COLO829 (cell line): ENCODE data around the gene GXYLT2.

ENCODE experiments used
- DNase-seq: peaks from one replicate; pipeline ENCODE4 v3.0.0; 2012; ENCODE audit warnings: low spot score

GXYLT2 gene

DNA sequence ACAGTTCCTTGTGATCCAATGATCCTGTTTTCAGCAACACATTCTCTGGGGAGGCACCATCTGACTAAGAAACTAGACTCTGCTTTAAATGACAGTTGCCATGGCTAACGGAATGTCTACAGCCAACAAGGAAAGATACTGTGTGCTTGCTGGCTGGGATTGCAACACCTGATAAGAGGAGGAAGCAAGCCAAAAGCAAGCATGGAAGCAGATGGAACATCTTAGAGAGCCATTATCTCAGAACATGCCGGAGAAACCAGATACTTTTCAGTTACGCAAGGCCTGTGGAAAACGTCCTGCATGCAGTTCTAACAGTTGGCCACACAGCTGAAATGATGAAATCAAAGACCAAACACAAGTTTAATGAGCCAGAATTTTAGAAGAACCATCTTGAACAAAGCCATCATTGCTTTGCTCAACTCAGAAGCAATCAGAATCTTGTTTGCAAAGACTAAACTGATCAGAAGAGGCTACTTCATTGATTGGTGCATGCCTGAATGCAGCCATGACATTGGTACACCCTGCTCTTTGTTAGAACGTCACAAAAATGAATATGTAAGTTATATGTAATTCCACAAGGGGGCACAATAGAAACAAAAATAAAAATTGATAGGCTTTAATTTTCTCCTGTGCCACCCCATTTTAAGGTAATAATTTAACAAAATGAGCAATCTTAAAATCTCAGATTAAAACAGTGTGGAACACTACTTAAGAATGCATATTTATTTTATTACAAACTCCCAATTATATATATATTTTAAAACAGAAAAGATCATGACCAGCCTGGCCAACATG, 50.8 kb downstream of the GXYLT2 start:
- DNase-seq: peak; percentile 79

DNA sequence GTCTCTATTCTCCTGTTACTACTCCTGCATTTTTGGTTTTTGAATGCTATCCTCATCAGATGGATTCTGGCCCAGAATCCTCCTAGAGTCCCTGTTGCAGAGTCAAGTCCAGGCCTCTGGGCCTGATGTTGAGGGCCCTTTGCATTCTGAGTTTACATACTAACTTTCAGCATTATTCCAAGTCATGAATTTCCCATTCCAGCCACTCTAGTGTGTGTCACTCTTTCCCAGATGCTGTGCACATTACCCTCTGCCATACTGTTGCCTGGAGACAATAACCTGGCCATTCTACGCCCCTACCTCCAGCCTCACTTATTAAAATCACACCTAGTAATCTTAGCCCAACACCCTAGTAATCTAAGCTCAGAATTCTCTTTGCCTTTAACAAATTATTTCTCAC, 53.4 kb downstream of the GXYLT2 start:
- DNase-seq: no peak

DNA sequence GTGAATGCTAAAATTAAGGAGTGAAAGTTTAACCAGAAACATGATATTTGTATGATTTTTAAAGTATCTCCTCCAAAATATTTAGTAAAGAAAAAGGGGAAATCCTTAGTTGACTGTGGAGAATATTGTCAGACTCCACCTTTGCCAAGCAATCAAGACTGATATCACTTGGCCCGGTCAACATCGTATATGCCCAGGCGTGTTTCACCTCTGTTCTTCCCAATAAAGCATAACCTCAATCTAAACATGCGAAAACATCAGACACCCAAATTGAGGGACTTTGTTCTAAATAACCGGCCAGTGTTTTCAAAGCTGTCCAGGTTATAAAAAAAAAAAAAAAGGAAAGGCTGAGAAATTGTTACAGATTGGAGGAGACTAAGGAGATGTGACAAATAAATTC, 54.6 kb downstream of the GXYLT2 start:
- DNase-seq: no peak

DNA sequence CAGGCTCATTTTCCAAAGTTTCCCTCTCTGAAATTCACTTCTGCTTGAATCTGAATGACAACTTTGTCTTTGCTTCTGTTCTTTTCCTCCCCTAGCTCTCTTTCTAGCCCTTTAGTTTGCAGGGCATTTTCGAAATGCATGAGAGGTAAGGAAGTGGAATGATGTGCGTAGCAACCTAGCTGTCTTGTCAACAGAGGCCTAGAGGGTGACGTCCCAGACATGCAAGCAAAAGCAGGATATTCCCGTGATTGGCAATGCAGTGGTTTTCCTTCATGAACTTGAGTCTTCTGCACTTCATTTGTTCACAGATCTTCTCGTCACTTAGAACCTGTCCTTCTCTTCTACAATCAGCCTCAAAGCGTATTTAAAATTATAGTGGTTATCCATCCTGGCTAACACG, 56.9 kb downstream of the GXYLT2 start:
- DNase-seq: no peak

DNA sequence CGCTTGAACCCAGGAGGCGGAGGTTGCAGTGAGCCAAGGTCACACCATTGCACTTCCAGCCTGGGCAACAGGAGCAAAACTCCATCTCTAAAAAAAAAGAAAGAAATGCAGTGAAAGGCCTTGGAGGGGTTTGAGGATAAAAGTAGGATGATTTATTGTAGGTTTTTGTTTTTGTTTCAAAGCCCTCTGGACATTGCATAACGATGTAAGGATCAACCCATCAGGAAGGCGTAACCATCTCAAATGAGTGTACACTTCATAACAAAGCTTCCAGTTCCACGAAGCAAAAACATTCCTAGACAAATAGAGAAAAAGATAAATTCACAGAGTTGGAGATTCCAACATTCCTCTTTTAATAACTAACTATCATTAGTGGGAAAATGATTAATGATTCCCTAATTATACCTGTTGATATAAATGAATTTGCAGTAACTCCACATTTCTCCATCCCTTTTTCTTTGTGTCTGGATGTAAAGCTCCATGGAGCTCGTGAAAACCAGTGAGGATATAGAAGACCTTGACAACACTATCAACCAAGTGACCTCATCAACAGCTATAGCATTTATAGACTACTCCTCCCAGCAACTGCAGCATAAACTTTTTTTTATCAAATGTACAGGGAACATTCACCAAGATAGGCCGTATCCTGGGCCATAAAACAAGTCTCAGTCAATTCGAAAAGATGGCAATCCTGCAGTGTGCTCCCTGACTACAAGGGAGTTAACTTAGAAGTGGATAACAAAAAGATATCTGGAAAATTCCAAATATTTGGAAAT, 60.1 kb downstream of the GXYLT2 start:
- no peak for DNase-seq

DNA sequence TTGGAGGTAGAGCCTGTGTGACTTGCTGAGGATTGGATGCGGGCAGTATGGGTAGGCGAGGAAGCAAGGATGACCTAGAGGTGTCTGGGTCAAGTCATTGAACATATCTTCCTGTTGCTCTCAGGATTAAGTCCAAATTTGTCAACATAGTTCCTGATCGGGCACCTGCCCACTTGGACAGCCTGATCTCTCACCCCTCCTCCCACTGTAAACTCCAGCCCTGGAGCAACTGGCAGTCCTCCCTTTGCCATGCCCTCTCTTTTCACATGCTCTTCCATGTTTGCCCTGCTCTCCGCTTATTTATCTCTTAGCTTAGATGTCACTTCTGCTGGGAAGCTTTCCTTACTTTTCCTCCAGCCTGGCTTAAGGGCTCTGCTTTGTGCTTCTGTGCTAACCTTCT, 61.2 kb downstream of the GXYLT2 start:
- no peak for DNase-seq

DNA sequence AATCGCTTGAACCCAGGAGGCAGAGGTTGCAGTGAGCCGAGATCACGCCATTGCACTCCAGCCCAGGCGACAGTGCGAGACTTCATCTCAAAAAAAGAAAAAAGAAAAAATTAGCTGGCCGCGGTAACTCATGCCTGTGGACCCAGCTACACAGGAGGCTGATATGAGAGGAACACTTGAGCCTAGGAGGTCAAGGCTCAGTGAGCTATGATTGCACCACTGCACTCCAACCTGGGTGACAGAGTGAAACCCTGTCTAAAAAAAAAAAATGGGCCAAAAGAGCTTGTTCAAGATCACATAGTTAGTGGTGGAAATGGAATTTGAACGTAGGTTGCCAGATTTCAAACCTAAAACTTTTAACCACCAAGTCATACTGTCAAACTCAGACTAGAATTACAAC, 62.5 kb downstream of the GXYLT2 start:
- no peak for DNase-seq

DNA sequence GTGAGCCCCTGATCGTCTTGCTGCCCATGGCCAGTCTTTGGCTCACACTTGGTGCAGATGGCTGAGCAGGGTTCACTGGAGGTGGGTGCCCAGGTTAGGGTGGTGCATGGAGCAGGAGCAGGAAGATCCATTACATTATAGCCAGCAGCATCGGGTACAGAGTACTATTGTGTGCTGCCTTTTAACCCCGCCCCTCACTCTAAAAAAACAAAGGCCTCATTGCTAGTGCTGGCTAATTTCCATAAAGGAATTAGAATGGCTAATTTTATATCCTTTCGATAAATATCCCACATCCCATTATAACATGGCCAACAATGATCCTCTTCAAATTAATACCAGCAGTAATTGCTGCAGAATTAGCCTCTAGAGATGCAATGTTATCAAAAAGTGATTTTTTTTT, 63.0 kb downstream of the GXYLT2 start:
- peak; percentile 82 for DNase-seq

DNA sequence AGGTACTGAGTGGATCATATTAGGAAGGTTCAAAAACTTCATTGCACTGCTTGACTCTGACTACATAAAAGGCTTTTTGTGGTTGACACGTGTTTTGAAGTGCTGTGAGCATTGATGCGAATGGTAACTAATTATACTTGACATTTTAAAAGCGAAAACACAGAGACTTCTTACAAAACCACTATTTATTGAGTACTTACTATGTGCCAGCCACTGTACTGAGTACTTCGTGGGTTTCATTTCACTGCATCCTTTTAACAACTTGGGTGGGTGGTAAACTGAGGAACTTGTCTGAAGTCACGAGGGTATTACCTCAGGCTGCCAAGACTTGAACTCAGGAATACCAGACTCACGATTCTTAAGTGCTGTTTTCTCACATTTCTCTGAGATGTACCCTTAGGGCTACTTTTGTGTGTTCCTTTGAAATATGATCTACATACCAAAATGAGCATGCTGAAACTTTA, 63.4 kb downstream of the GXYLT2 start:
- peak; percentile 67 for DNase-seq

DNA sequence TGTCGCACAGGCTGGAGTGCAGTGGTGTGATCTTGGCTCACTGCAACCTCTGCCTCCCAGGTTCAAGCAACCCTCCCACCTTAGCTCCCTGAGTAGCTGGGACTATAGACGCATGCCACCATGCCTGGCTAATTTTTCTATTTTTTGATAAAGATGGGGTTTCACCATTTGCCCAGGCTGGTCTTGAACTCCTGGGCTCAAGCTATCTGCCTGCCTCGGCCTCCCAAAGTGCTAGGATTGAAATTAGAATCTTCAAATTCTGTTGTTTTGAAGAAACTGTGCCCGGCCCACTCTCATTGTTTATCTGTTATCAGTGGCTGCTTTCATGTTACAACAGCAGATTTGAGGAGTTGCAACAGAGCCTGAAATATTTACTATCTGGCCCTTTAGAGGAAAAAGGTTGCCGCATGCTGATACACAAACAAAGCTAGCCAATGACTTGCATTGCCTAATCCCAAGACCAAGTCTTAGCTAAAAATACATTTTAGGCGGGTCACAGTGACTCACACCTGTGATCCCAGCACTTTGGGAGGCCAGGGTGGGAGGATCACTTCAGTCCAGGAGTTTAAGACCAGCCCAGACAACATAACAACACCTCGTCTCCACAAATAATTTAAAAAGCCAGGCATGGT, 65.6 kb downstream of the GXYLT2 start:
- DNase-seq: no peak

DNA sequence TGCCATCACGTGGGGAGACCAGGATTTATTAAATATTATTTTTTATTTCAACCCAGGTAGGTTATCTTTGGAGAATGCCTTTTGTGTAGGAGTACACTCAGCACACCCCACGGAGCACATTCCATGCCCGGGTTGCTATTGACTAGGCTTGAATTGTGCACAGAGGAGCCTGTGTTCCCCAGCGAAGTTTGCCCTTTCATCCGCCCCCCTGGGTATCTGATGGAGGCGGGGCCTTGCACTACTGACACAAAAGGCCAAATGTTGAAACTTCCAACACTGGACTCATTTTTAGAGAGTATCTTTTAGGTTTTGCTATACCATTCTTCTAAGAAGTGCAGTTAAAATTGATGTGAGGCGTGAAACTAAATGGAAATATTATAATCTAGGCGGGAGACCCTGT, 69.5 kb downstream of the GXYLT2 start:
- DNase-seq: peak; percentile 93

DNA sequence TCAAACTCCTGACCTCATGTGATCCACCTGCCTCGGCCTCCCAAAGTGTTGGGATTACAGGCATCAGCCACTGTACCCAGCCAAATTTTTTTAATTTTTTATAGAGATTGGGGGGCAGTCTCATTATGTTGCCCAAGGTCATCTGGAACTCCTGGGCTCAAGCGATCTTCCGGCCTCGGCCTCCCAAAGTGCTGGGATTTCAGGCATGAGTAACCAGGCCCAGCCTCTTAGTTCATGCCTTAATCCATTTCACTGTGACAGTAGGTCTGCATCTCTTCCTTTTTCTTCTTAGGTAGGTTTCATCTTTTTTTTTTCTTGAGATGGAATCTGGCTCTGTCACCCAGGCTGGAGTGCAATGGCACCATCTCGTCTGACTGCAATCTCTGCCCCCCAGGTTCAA, 71.5 kb downstream of the GXYLT2 start:
- no peak for DNase-seq

DNA sequence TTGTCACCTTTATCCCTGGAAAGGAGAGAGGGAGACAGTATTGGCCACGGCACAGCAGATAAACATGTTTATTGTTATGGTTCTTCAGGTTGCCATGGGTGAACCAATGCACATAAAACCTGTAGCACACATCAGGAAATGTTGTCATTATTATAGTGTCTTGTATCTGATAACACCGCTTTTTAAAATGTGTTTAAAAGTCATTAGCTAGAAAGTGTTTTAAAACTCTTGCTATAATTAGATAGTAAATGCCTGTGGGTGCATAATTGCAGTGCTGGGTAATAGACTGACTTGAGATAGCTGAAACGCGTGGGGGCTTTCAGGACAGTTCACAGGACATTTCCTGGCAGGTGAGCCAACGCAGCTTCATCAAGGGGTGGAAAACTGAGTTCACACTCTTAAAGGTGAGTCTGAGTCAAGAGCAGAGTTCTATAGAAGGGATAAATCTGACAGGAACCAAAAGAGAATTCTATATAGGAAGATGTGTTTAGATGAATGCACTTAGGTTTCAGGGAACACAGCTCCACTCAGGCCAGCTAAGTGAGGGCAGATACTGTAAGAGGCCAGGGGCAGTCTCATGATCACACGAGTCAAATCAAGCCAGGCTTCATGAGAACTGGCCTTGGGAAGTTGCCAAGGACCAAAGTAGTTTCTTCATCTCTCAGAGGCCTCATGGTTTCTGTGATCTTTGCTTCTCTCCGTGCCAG, 73.1 kb downstream of the GXYLT2 start:
- no peak for DNase-seq

DNA sequence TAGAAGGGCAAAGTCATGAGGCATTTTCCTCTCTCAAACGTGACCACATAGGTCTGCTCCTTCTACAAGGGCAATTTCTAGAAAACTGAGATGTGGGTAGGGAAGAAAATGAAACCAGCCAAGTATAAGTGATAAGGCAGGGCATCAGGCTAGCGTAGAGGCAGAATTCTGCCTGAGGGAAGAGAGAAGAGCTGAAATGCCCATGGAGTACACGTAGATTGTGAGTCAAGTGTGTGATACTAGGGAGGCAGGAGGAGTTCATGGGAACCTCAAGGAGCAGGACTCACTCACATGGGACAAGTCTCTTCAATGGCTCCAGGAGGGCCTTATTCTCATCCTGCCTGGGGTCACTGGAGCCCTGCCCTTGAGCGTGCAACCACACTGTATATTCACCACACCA, 73.9 kb downstream of the GXYLT2 start:
- no peak for DNase-seq

DNA sequence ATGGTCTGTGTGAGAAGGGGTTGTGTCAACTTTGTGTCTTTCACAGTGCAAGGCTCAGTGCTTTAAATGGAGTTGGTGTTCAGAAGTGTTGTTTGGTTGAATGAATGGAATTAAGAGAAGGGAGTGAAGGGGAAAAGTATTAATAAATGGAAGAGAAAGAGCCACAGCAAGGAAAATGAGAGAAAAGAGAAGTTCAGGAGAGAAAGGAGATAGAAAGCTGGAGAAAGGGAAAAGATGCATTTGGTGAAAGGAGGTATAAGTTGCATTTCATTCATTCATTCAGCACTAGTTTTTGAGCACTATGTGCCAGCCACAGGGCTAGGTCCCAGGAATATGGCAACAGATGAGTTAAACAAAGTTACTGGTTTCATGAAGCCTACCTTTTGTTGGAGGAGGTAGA, 74.5 kb downstream of the GXYLT2 start:
- DNase-seq: no peak

DNA sequence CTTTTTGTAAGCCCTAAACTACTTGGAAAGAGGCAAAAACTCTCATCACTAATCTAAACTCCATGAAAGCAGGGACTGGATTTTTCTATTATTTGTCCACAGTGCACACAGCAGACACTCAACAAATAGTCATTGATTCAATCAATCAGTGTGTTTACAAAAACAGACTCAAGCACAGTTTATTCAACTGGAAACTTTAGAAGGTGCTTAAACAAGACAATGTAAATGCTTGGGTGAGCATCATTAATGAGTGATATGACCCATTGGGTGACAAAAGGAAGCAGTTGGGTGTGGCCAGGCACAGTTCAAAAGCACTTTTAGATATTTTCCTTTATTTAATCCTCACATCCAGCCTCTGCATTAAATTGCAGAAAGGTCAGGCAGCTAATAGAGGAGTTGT, 76.8 kb downstream of the GXYLT2 start:
- no peak for DNase-seq

DNA sequence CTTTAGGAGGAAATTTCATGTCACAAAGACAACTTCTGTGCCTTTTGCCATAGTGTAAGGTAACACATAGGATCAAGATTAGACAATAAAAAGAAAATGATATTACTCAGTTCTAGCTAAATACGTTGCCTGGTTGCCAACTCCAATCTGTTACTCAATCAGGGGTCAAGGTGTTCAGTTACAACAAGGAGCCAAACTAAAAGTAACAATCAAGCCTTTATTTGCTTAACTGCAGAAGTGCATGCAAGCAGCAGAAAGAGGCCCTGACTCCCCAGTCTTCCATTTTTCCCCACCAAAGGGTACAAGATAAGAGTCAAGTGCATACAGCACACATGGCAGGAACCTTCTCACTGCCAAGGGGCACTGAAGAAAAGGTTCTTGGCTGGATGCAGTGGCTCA, 80.4 kb downstream of the GXYLT2 start:
- DNase-seq: no peak

DNA sequence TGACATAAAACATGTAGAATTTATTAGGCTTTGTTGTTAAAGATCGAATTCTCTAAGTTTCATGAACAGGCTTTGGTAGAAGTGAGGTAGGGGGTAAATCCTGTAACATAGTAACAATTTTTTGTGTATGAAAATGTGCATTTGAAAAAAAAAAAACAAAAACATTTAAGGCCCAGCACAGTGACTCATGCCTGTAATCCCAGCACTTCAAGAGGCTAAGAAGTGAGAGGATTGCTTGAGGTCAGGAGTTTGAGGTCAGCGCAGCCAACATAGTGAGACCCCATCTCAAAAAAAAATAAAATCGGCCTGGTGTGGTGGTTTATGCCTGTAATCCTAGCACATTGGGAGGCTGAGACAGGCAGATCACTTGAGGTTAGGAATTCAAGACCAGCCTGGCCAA, 81.9 kb downstream of the GXYLT2 start:
- no peak for DNase-seq

DNA sequence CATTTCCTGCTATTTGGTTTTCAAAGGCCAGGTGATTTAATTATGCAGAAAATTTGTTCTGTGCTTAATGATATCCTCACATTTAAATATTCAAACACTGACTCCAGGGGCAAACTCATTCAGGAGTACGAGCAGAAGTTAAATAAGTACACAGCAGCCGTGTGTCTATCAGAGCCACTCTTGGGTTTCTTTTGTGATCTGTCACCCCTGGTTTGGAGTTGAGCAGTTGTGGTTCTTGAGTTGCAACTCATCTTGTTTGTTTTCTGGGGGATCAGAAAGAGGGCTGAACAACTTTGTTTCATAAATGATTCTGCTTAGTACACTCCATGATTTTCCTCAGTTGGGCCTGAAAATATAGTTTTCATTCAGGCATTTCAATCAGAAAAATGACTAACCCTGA, 83.1 kb downstream of the GXYLT2 start:
- no peak for DNase-seq

DNA sequence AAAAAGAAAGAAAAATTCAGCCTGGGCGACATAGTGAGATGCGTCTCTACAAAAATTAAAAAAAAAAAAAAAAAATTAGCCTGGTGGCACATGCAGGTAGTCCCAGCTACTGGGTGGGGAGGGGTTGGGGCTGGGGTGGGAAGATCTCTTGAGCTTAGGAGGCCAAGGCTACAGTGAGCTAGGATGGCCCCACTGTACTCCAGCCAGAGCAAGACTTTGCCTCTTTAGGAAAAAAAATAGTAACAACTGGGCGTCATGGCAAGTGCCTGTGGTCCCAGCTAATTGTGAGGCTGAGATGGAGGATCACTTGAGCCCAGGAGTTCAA, 84.8 kb downstream of the GXYLT2 start:
- no peak for DNase-seq

DNA sequence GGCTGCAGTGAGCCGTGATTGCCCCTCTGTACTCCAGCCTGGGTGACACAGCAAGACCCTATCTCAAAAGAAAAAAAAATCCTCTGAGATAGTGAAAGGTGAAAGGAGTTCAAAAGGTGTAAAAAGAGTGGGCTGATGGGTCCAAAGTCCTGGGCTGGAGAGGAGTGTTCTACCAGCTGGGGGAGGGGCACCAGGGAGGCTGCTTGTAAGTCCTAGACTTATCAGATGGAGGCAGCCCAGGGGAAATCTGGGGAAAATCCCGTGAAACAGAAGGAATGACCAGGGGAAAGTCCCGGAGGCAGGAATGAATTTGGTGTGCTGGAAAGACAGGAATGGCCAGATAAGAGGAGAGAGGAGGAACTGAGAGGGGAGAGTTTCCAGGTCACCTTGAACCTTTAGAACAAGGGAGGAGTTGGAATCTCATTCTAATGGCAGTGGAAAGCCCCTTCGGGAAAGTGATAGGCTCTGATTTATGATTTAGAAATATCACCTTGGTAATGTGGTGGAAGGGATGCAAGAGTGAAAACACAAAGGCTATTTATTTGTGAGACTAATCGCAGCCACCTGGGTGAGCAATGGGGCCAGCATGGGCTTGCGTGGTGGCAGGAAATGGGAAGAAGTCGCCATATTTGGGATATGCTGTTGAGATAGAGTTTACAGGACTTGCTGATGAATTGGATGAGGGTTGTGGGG, 85.3 kb downstream of the GXYLT2 start:
- DNase-seq: no peak

DNA sequence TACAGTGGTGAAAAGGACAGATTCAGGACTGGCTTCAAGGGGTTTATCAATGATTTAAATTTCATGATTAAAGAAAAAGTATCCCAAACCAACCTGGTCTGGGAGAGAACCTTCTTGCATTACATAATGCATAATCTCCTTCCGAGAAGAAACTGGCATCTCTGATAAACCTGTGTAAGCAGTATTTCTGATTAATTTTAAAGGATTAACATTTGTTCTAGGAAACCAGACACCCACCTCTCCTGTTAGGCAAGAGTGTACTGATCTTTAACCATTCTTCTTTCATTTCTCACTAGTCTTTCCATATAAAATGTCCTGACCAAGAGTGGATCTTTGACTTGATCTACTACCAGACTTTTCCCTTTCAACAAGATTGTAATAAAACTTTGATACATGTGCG, 85.9 kb downstream of the GXYLT2 start:
- DNase-seq: no peak
